Measurements from ENCODE around the gene C19orf18.

DNA sequence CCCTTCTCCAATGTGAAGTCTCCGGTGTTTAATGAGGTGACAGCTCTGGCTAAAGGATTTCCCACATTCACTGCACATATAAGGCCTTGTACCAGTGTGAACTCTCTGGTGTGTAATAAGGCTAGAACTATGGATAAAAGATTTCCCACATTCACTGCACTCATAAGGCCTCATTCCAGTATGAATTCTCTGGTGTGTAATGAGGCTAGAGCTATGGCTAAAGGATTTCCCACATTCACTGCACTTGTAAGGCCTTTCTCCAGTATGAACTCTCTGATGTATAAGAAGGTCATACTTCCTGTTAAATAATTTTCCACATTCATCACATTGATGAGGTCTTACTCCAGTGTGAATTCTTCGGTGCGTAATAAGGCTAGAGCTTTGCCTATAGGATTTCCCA is 32.7 kb downstream of the C19orf18 start:
- TF ChIP-seq FOXM1 (IDR thresholded peaks at IDR 0.05; ENCODE audit: borderline replicate concordance) = no peak
- TF ChIP-seq NFRKB (IDR thresholded peaks at IDR 0.05) = no peak
- no peak for TF ChIP-seq FOXA1 (IDR thresholded peaks at IDR 0.05)
- TF ChIP-seq SP1 (IDR thresholded peaks at IDR 0.05) = no peak
- TF ChIP-seq SUZ12 (IDR thresholded peaks at IDR 0.05) = no peak
- TF ChIP-seq CTBP1 (IDR thresholded peaks at IDR 0.05; ENCODE audit: borderline replicate concordance) = no peak
- no peak for TF ChIP-seq TARDBP (IDR thresholded peaks at IDR 0.05)
- TF ChIP-seq L3MBTL2 (conservative IDR thresholded peaks at IDR 0.05) = no peak
- TF ChIP-seq ZNF384 (IDR thresholded peaks at IDR 0.05) = no peak
